ENCODE data around the gene PES1. TPM values are rescaled to one million over a fixed set of nuclear protein-coding genes. Genes with fewer than 3 reads are reported as not detected.

PES1 gene
- total RNA-seq, 1 donor from 2014 or later, result 75.6 TPM

DNA sequence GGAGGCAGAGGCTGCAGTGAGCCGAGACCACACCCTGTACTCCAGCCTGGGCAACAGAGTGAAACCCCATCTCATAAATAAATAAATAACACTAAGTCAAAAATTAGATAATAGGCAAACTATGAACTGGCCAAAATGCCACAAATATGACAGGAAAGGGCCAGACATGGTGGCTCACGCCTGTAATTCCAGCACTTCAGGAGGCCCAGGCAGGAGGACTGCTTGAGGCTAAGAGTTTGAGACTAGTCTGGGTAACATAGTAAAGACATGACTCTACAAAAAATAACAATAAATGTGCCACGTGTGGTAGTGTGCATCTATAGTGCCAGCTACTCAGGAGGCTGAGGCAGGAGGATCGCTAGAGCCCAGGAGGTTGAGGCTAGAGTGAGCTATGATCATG lies 65.1 kb downstream of the PES1 start:
- Histone ChIP-seq H3K4me3 (no peak overlapping the region), H3K27me3 (no peaks in the 10 kb centered on the region), H3K4me1 (no peaks in the 10 kb centered on the region), H3K9me3 (no peaks in the 10 kb centered on the region), H3K36me3 (no peaks in the 10 kb centered on the region), H3K27ac (no peak overlapping the region)
- no peak for DNase-seq (ENCODE audit: extremely low spot score in 2 of 2)
- intact Hi-C loops (cut with DNase I), result no loop called here
- TF ChIP-seq, protein P1, sequence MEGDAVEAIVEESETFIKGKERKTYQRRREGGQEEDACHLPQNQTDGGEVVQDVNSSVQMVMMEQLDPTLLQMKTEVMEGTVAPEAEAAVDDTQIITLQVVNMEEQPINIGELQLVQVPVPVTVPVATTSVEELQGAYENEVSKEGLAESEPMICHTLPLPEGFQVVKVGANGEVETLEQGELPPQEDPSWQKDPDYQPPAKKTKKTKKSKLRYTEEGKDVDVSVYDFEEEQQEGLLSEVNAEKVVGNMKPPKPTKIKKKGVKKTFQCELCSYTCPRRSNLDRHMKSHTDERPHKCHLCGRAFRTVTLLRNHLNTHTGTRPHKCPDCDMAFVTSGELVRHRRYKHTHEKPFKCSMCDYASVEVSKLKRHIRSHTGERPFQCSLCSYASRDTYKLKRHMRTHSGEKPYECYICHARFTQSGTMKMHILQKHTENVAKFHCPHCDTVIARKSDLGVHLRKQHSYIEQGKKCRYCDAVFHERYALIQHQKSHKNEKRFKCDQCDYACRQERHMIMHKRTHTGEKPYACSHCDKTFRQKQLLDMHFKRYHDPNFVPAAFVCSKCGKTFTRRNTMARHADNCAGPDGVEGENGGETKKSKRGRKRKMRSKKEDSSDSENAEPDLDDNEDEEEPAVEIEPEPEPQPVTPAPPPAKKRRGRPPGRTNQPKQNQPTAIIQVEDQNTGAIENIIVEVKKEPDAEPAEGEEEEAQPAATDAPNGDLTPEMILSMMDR (IDR thresholded peaks at IDR 0.05), result no peak
- TF ChIP-seq POLR2AphosphoS5 (IDR thresholded peaks at IDR 0.05; ENCODE audit: insufficient read depth in 1 of 2, low read depth in 1 of 2) (no peak), POLR2A (IDR thresholded peaks at IDR 0.05) (no peak)

Other genes with a start within 250 kb of the PES1 start
- 78.3 TPM for gene SF3A1, start 235.0 kb downstream of the PES1 start, total RNA-seq
- gene CCDC157, start 234.9 kb downstream of the PES1 start, total RNA-seq, result 4.2 TPM
- gene RNF215, start 204.5 kb downstream of the PES1 start, total RNA-seq, result 17.4 TPM
- 20.6 TPM for gene SEC14L2, start 194.9 kb downstream of the PES1 start, total RNA-seq
- 21.1 TPM for gene MTFP1, start 166.1 kb downstream of the PES1 start, total RNA-seq
- gene SEC14L3, start 119.9 kb downstream of the PES1 start, total RNA-seq, result not detected
- not detected for gene SEC14L4, start 86.2 kb downstream of the PES1 start, total RNA-seq
- gene SEC14L6, start 45.2 kb downstream of the PES1 start, total RNA-seq, result not detected
- gene GAL3ST1, start 17.2 kb downstream of the PES1 start, total RNA-seq, result not detected
- 20.4 TPM for gene TCN2, start 15.3 kb upstream of the PES1 start, total RNA-seq
- 6.4 TPM for gene SLC35E4, start 43.9 kb upstream of the PES1 start, total RNA-seq
- 7.4 TPM for gene DUSP18, start 76.0 kb upstream of the PES1 start, total RNA-seq
- 3.7 TPM for gene OSBP2, start 103.0 kb upstream of the PES1 start, total RNA-seq

Data from vagina (tissue), 2 donors.